Endodermal cell (in vitro differentiated cells): Measurements from ENCODE around the gene ADGRF1. TPM values are rescaled to one million over a fixed set of nuclear protein-coding genes. Genes with fewer than 3 reads are reported as not detected.

Experiments used
- DNase-seq: peaks from one replicate; pipeline ENCODE4 v3.0.0-alpha.2; 2017
- H3K27ac ChIP-seq: 2 replicates; pipeline ENCODE4 v1.5.1; 2013; ENCODE audit warnings: mild to moderate bottlenecking, low read depth, low read length, moderate library complexity
- H3K27me3 ChIP-seq: 2 replicates; pipeline ENCODE4 v1.6.1; 2013; ENCODE audit warnings: mild to moderate bottlenecking, low read length, moderate library complexity; ENCODE audit not compliant: insufficient read depth, control insufficient read depth, poor library complexity, severe bottlenecking
- H3K36me3 ChIP-seq: 2 replicates; pipeline ENCODE4 v1.7.0; 2013; ENCODE audit warnings: mild to moderate bottlenecking, low read length, moderate library complexity; ENCODE audit not compliant: control insufficient read depth, insufficient read depth
- H3K4me1 ChIP-seq: one replicate; pipeline ENCODE4 v1.7.0; 2013; ENCODE audit warnings: low read length; ENCODE audit not compliant: control insufficient read depth, insufficient read depth
- H3K4me3 ChIP-seq: 2 replicates; pipeline ENCODE4 v1.5.1; 2013; ENCODE audit warnings: mild to moderate bottlenecking, low read length, moderate library complexity
- H3K9ac ChIP-seq: 2 replicates; pipeline ENCODE4 v1.6.1; 2013; ENCODE audit warnings: mild to moderate bottlenecking, low read length, moderate library complexity; ENCODE audit not compliant: poor library complexity, severe bottlenecking; ENCODE audit errors: extremely low read depth
- H3K9me3 ChIP-seq: 2 replicates; pipeline ENCODE4 v1.6.1; 2013; ENCODE audit warnings: mild to moderate bottlenecking, low read length, moderate library complexity; ENCODE audit not compliant: control insufficient read depth
- H3K27ac Mint-ChIP-seq: 2 replicates; pipeline ENCODE4 v1.8.0; 2020; ENCODE audit warnings: mixed read lengths
- H3K27me3 Mint-ChIP-seq: 2 replicates; pipeline ENCODE4 v1.8.0; 2021; ENCODE audit warnings: mild to moderate bottlenecking, mixed read lengths; ENCODE audit not compliant: insufficient read depth
- H3K36me3 Mint-ChIP-seq: 2 replicates; pipeline ENCODE4 v1.8.0; 2020; ENCODE audit warnings: low read depth, mixed read lengths
- H3K4me1 Mint-ChIP-seq: 2 replicates; pipeline ENCODE4 v1.8.0; 2020; ENCODE audit warnings: mixed read lengths
- H3K4me3 Mint-ChIP-seq: 2 replicates; pipeline ENCODE4 v1.8.0; 2020; ENCODE audit warnings: mild to moderate bottlenecking, moderate library complexity, mixed read lengths
- H3K9me3 Mint-ChIP-seq: 2 replicates; pipeline ENCODE4 v1.8.0; 2020; ENCODE audit warnings: mild to moderate bottlenecking, mixed read lengths
- CTCF ChIP-seq: fragments of 200-600 bp; sonication (generic); conservative IDR thresholded peaks from 2 replicates; pipeline ENCODE4 v1.5.0; 2021; ENCODE audit warnings: antibody characterized with exemption, mild to moderate bottlenecking
- WGBS, 2 experiments: methylation state at CpG; one replicate each; pipeline versions ENCODE4 v1.1.5 to v1.1.7; 2013; ENCODE audit warnings: missing lambda C conversion rate in 2 of 2, mixed read lengths in 1 of 2; ENCODE audit not compliant: insufficient coverage in 1 of 2, insufficient read length in 1 of 2; 5-methylcytosine and 5-hydroxymethylcytosine counted together
- total RNA-seq, 2 donors: library from RNA; stranded (reverse); fragmentation: NEBNext Ultra II Directional in 1 of 2; extraction: Animal tissue kit (Norgen Biotek cat#: 25700) in 1 of 2; gene quantifications; 2 replicates in 1 of 2; 3 replicates in 1 of 2; pipeline ENCODE4 v1.2.1, GENCODE V29; 2021

The ADGRF1 gene
- total RNA-seq, 2 donors from 2014 or later: not detected

GRCh38 chr6:47027315-47027714 is 14.8 kb downstream of the ADGRF1 start:
- DNase-seq: no peak
- Histone ChIP-seq H3K9ac (no peak overlapping the region), H3K36me3 (no peaks in the 10 kb centered on the region), H3K9me3 (no peaks in the 10 kb centered on the region), H3K27me3 (no peaks in the 10 kb centered on the region), H3K27ac (no peak overlapping the region), H3K4me3 (no peak overlapping the region), H3K4me1 (no peaks in the 10 kb centered on the region)
- no peak overlapping the region for H3K4me3 Mint-ChIP-seq
- no peaks in the 10 kb centered on the region for H3K9me3 Mint-ChIP-seq
- 80 to 94% methylated on average over 2 to 3 of the region's 3 CpGs for WGBS, 2 experiments
- TF ChIP-seq CTCF: no peak
- no peak overlapping the region for H3K27ac Mint-ChIP-seq
- H3K27me3 Mint-ChIP-seq: no peaks in the 10 kb centered on the region
- H3K36me3 Mint-ChIP-seq: no peaks in the 10 kb centered on the region
- no peaks in the 10 kb centered on the region for H3K4me1 Mint-ChIP-seq

GRCh38 chr6:47026679-47027078 is 15.5 kb downstream of the ADGRF1 start:
- Mint-ChIP-seq H3K27ac (no peak overlapping the region), H3K36me3 (no peaks in the 10 kb centered on the region), H3K4me3 (no peak overlapping the region), H3K4me1 (no peaks in the 10 kb centered on the region), H3K27me3 (no peaks in the 10 kb centered on the region), H3K9me3 (no peaks in the 10 kb centered on the region)
- Histone ChIP-seq H3K4me1 (no peaks in the 10 kb centered on the region), H3K9me3 (no peaks in the 10 kb centered on the region), H3K36me3 (no peaks in the 10 kb centered on the region), H3K9ac (no peak overlapping the region), H3K4me3 (no peak overlapping the region), H3K27me3 (no peaks in the 10 kb centered on the region), H3K27ac (no peak overlapping the region)
- WGBS, 2 experiments: 91 to 96% methylated on average over 4 to 5 of the region's 5 CpGs
- no peak for DNase-seq
- TF ChIP-seq CTCF: no peak

- no peak overlapping the region for H3K9ac ChIP-seq
- no peaks in the 10 kb centered on the region for H3K9me3 Mint-ChIP-seq
- H3K36me3 ChIP-seq: no peaks in the 10 kb centered on the region
- no peaks in the 10 kb centered on the region for H3K27me3 ChIP-seq
- no peaks in the 10 kb centered on the region for H3K4me1 ChIP-seq
- H3K4me3 ChIP-seq: no peak overlapping the region
- no peak overlapping the region for H3K4me3 Mint-ChIP-seq
- H3K27ac Mint-ChIP-seq: no peak overlapping the region
- H3K9me3 ChIP-seq: no peaks in the 10 kb centered on the region
- DNase-seq: no peak
- H3K27me3 Mint-ChIP-seq: no peaks in the 10 kb centered on the region
- TF ChIP-seq CTCF: no peak
- H3K4me1 Mint-ChIP-seq: no peaks in the 10 kb centered on the region
- H3K36me3 Mint-ChIP-seq: no peaks in the 10 kb centered on the region
- WGBS, 2 experiments: 83% methylated on average over 1 of the region's 1 CpG; no CpG with 5 or more reads in 1 of the 2 experiments
- no peak overlapping the region for H3K27ac ChIP-seq
Measured at GRCh38 chr6:47023573-47023972, 18.6 kb downstream of the ADGRF1 start.
